Daoy (cell line): ENCODE data around the gene PIP5K1B. TPM values are rescaled to one million over a fixed set of nuclear protein-coding genes. Genes with fewer than 3 reads are reported as not detected.

Source experiments
- DNase-seq: peaks from one replicate; pipeline ENCODE4 v3.0.0-alpha.2; 2015; ENCODE audit warnings: low read depth
- total RNA-seq: library from RNA; depleted of rRNA; stranded (reverse); fragments of >200 nt; shearing (Covaris generic); gene quantifications from 2 replicates; pipeline ENCODE4 v1.2.3, GENCODE V29; 2014

PIP5K1B gene
- total RNA-seq, 1 experiment from 2014 or later: 0.57 TPM

DNA sequence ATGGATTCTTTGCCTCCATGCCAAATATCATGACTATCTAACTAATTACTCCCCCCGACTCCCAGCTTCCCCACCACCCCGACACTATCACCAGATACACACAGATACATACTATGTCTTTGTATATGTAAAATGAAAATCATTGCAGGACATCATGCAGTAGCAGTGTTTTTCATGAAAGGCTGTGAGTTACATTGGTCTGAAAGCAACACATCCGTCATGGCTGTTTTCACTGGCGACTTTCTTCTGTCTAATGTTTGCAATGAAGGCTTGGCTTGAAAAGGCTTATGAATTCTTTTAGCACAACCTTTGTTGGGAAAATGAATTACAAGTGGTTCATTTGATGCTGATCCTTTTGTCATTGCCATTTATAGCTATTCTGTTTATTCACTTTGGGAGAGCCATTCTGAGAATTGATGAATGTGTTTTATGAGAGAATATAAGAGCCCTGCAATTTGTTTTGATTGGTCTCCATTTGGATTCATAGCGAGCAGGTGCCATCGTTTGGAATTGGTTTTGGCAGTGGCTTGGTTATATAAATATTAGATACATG is 103.4 kb downstream of the PIP5K1B start:
- DNase-seq: no peak

DNA sequence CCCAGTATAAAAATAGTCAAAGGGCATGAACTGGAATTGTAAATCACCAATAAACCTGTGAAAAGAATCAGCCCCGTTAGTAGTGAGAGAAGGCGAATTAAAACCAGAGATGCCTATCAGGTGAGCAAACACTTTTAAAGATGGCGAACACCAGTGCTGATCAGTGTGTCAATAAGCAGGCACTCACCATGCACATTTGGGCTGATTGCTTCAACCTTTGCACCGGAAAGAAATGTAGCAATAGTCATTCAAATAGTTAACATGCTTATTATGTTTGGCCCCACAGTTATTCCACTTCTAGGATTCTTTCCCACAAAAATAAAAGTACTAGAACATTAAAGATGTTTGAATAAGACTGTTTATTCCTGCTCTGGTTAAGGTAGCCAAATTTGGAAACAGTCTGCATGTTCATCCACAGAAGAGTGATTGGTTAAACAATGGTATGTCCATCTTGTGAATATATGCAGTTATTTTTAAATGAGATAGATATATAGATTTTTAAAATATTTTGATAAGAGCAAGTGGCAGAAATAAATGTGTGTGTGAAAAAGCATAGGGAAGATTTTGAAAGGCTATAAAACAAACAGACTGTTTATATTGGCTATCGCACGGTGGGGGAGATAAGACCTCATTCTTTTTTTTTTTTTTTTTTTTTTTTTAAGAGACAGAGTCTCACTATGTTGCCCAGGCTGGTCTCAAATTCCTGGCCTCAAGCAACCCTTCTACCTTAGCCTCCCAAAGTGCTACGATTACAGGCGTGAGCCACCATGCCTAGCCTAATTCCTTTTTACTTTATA is 112.2 kb downstream of the PIP5K1B start:
- no peak for DNase-seq

DNA sequence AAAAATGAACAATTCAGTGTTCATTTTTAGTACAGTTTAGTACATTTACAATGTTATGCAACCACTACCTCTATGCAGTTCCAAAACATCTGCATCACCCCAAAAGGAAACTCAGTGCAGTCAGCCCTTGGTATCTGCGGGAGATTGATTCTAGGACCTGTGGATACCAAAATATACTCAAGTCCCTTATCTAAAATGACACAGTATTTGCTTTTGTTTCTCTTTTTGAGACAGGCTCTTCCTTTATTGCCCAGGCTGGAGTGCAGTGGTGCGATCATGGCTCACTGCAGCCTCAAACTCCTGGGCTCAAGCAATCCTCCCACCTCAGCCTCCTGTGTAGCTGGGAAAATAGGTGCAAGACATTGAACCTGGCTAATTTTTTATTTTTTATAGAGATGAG is 114.0 kb downstream of the PIP5K1B start:
- no peak for DNase-seq

DNA sequence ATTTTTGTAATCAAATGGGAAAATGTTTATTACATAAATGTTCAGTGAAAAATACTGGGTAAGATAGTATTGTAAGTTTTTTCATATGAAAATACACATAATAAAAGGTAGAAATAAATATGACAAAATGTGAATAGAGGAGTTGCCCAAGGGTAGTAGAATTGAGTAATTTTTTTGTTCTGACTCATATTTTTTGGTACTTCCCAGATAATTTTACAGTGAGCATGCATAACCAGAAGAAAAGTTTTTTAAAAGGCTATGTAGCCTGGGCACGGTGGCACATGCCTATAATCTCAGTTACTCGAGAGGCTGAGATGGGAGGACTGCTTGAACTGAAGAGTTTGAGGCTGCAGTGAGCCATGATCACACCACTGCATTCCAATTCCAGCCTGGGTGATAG is 116.9 kb downstream of the PIP5K1B start:
- no peak for DNase-seq

DNA sequence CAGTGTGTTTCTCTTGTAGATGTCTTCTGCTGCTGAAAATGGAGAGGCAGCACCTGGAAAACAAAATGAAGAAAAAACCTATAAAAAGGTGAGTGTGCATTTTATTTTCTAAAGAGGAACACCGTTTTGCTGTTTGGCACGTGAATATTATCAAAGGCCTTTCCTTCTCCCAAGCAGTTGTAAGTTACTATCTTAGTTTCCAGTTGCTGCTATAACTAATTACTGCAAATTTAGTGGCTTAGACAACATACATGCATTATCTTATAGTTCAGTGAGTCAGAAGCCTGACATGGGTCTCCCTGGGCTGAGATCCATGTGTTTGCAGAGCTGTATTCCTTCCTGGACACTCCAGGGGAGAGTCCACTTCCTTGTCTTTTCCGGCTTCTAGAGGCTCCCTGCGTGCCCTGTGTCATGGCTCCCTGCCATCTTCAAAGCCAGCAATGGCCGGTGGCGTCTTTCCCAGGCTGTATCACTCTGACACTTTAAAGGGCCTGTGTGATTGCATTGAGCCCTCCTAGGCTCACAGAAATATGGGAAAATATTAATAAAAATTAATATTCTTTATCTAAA is 117.6 kb downstream of the PIP5K1B start:
- peak; percentile 73 for DNase-seq

DNA sequence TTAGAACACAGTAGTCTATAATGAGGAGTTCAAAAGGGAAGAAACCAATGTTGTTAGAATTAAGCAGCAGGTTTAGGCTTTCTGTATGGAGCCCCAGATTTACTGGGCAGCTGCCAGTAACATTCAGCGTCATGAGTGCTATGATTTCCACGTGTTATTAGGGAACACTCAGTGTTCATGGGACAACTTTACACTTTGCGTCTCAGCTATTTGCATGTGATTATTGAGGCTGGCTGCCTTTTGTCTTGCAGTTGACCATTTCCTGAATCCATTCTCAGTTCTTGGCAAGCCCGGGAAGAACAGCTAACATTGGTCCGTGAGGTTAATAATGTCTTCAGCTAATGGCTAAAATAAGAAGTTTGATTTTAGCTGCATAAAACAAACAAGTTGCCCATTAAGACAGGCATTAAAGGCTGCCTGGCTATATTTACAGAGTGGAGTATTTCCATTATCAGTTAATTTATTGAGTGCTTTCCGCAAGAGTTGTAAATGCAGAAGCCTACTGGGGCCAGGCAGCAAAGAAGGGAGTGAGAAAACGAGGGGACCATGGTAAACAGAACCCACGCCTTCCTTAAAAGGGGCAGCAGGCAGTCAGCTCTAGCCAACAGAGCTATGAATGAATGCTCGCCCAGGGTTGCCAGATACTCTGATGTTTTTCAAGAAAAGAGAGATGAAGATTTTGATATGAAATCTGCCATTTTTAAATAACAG is 120.9 kb downstream of the PIP5K1B start:
- DNase-seq: no peak

DNA sequence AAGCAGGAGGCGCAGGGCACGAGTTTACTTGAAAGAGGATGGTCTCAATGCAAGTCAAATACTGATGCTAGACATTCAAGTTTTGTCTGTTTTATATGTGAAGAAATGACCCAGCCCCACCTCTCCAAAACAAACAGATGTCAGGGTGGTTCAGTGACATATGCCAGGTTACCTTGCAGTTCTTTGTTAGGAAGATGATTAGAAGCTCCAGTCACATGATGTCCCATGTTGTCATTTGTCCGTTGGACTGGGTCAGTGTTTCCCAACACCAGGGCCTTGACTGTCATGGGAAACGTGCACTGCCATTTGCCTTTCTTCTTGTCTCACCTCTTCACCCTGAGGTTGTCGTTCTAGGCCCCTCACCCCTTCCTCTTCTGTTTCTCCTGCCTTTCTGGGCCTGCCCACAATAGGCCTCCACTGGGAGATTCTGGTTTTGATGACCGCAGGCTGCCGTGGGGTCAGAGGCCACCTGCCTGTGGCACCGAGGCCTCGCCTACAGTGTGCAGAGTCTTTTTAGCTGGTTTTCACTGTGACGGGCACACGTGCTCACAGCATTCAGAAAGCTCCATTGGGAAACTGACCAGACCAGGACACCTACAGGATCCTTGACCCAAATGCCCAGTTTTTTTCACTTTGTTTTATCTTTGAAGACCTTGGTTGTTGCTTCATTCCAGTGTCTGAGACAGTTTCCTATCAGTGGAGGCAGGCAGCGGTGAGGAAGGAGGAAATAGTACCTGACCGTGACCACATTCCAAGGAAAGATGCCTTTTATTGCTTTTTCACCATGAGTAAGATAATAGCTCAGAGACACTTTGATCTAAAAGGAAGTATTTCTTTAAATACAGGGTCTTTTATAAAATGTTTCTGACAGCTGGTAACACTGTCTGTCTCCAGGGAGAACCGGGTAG is 123.1 kb downstream of the PIP5K1B start:
- DNase-seq: no peak

DNA sequence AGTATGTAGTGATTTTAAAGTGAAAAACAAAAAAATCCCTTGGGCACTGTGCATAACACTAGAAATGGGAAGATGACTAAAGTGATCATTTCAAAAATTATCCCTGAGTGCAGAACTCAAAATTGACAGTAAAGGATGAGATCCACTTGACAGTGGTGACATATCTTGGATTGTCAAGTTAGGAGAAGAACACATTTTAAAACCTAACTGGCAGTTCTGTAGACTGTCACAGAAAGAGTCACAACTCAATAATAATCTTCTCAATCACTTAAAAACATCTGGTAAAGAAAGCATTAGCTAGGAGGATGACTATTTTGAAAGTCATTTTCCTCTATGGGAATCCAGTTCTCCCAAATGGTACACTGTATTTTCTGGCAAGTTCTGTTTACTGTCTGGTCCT is 127.1 kb downstream of the PIP5K1B start:
- DNase-seq: no peak

DNA sequence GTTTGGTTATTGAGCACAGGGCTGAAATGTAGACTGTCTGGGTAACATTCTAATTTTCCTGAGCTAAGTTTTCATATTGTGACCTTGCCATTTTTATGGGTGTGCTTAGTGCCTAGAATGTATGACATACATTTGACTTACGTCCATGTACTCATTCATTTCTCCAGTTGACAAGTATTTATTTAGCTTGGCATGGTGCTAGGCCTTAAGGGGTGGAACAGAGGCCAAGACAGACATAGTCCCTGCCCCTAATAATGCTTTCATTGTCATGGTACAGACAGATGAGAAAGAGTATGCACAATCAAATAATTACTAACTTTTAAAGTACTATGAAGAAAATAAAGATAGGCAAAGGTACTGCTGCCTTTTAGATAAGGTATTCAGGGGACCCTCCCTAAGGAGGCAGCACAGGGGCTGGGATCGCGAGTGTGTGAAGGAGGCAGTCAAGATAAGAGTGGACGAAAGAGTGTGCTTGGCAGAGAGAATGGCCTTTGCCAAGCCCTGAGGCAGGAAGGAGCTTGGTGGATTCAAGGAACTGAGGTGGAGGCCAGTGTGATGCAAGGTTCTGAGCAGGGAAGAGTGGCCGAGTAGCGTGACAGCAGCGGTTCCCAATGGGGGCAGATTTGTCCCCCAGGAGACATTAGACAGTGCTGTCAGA is 128.0 kb downstream of the PIP5K1B start:
- DNase-seq: peak; percentile 16

DNA sequence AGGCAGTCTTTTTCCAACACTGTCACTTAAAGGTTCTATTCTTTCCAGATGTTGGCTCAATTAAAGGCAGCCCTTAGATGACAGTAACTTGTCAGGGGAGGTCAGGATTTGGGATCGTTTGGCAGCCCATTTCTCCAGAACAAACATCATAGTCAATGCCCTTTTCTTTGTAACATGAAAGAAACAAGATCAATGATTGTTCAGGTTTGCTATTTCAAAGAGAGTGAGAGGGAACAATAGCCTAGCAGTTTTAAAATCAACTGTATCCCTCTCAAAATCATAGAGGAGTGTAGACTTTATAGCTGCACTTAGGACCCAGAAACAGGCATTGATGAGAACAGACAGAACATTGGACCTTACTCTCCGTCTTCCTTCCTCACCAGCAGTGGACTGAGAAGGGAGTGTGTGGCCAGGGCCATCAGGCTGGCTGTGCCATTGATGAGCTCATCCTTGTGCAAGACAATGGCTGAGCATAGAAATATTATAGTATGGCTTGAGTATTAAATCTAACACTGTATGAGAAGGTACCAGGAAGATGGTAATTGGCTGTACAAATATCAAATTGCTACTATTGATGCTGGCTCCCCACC is 130.0 kb downstream of the PIP5K1B start:
- DNase-seq: no peak

DNA sequence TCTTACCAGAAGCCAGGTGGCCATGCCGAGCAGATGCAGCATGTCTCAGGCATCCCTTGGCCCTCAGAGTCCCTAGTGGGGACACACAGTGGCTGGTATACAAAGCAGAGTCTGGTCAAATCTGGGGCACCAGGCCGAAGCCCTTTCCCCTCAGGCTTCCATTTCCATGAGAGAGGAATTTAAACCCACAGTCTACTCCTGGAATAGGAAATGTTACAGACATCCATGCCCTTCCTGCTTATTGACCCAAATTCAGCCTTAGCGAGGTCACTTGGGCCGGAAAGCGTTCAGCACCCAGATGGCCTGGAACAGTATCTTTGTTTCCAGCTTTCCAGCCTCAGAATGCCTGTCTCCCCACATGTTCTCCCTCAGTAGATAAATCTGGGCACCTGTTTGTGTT is 131.7 kb downstream of the PIP5K1B start:
- DNase-seq: no peak

DNA sequence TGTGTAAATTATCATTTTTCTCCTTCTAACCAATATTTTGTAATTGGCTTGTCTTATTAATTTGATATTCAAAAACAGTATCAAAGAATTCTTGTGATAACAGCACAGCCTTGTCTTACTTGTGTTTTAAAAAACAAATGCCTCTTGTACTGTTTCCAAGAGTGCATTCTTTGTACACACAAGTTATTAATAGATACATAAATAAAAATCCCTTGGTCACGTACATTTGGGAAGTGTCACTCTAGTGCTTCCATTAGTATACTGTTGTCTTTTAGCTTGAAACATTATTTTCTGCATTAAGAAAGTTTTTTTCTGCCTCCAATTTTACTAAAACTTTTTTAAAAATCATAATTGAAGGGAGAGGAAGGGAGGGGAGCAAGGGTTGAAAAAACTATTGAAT is 133.2 kb downstream of the PIP5K1B start:
- no peak for DNase-seq

DNA sequence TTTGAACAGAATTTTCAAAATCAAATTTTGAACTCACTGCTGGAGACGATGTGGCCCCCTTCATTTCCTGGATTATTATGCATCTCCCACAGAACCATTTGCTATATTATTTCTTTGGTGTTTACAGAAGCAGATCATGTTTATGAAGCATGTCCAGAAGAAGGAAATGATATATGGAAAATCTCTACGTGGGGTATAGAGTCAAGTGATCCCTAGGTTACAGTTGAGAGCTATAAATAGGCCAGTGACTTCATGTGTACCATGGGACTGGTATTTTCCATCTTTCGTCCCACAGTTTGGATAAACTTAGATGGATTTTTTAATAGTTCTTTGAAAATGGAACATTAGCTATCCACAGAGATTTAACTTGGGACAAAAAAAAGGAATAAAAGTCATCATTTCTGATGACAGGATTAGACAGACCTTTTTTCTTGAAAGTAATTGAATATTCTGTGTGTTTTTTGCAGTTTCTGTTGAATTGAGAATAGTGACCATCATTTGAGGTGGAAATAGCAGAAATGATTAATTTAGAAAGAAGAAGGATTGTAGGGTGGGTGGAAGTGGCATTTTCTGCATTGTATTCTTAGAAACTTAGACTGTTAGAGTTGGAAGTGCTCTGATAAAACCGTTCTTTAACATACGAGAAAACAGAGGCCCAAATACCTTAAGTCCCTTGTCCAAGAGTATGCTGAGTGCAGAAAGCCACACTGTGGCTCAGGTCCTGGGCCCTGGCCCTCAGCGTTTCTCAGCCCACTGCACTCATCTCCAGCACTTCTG is 136.4 kb downstream of the PIP5K1B start:
- no peak for DNase-seq

DNA sequence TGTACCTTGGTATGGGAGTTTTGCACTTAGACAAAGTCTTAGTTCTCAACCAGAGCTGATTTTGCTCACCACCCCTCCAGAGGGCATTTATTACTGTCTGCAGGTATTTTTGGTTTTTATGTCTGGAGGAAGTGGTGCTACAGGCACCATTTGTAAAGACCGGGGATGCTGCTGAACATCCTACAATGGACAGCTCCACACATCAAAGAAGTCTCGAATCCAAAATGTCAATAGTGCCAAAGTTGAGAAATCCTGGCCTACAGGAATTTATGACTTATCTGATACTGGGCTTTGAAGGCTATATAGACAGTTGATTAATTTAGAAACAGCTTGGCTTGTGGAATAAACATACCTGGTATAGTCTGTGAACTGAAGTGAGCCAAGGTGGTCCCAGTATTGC is 137.5 kb downstream of the PIP5K1B start:
- DNase-seq: no peak

DNA sequence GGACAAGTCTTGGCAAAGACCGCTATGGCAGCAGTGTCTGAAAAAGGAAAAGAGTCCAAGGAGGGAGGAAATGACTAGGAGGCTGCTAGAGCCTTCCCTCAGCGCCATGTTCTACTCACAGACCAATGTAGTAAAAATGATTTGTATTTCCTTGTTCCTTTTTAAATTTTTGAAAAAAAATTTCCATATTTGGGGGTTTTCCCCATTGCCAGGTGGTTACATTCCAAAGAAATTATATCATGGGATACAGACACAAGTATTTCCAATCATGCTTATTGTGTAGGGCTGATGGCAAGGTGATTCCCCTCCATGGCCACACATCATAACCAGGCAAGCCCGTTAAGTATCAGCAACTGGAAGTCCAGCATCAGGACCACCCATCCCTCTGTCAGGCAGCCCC is 138.2 kb downstream of the PIP5K1B start:
- DNase-seq: no peak

DNA sequence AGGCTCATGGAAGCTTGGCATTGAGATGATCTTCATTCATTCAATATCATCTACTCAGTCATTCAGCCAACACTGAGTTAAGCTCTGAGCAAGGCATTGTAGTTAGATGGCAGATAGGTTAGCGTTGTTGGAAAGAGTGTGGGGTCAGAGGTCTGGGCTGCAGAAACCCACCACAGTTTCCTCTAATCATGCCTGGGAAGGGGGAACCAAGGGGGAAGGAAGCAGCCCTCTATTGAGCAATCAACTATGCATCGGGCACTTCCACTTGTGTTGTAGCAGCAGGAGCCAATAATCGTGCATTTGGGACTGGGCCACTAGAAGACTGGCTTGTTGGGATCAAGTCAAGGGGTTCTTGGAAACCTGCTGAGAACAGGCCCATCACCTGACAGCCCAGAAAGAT is 139.1 kb downstream of the PIP5K1B start:
- no peak for DNase-seq

DNA sequence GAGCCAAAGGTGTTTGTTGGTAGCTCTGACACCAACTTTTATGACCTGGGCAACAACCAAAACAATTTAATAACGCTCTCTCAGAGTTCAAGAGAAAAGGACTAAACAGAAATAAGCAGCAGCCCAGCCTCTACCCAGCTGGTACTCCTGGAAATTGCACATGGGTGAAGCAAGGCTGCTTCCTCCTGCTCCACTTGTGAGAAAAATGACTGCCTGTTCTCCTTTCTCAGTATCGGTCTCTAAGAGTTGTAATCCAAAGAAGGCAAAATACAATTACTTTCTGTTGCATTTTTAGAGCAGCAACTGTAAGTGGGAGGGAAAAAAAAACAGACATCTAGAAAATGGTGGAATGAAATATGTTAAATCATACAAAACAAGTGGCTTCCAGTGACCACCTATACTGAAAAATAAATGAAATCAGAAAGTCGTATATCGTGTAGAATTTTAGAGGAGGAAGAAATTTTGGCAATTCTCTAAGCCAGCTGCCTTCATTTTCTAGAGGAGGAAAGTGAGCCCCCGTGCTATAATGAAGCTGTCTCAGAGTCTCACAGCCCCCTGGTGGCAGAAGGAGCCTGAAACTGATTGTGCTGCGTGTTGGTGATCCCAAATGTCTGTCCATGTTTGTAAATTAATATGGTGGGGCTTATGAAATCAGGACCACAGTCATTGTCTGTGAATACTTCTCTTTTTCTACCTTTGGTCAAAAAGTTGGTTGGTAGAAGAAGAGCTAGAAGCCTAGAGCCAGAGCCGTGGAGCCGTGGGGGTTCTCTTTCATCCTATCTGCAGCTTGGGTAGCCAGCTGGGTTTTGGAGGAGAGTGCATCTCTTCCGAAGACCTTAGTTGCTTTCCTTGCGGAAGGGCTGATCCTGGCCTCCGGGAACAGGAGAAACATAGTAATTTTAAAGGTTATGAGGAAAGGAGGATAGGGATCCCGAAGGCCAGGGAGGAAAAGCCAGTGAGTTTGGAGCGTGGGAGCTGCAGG is 139.9 kb downstream of the PIP5K1B start:
- peak; percentile 57 for DNase-seq

DNA sequence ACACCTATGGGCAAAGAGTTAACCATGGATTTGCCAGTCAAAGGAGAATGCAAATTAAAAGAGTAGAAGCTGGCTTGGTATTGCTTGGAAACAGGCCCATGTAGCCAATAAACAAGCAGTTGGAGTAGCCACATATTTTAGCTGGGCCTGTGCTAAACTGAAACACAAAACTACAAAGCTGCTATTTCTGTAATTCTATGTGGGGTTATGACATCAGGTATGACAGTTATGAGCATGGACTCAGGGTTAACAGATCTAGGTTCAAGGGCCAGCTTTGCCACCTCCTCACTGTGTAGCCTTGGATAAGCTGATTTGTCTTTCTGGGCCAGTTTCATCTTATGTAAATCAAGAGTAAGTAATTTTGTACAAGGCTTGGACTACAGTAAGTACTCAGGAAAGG is 142.7 kb downstream of the PIP5K1B start:
- no peak for DNase-seq

DNA sequence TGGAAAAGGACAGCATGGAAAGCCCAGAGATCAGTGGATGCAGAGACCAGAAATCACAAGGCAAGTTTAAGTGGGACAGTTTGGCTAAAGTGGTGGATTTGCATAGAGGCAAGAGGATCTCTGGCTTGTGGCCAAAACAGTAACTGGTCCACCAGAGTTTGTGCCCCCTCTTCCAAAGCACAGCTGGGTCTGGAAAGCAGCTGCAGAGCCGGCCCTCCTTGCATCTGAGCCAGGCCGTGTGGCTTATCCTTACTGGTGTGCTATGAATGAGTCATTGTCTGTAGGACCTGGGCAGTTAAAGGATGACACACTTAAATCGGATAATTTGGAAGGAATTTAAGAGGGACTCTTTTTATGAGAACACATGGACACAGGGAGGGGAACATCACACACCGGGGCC is 146.6 kb downstream of the PIP5K1B start:
- DNase-seq: peak; percentile 63
